ENCODE data around the gene LAMB3. TPM values are rescaled to one million over a fixed set of nuclear protein-coding genes. Genes with fewer than 3 reads are reported as not detected.

Gene LAMB3
- total RNA-seq, 4 donors from 2014 or later = 2.5 to 69.9 (median 6.3) TPM

DNA sequence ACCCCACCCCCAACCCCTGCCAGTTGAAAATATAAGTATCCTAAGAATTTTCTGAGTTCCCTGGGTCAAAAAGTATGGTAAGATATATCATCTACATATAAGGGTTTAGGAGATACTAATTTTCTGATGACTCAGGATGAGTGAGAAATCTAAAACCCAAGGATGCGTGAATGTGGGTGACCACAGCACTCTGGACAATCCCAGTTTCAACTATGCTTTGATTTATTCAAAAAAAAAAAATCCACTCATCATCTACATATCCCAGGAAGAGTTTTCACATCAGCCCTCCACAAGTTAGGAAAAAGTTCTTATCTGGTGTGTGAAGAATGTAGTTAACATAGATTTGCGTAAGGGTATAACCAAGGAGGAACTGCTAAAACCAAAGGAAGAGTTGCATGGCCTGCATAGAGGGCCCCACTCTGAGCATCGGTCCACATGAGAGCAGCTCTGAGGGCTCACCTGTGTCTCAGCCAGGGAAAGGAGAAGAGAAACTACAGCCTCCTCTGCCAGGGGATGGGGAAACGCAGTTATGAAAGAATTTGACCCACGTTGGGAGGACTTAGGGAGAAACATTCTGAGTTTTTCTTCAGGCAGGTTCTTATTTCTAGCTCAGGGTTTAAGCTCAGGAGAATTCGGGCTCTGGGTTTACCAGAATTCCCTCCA, 18.8 kb downstream of the LAMB3 start:
- no peak for DNase-seq (ENCODE audit: low spot score)
- TF ChIP-seq, protein P1, sequence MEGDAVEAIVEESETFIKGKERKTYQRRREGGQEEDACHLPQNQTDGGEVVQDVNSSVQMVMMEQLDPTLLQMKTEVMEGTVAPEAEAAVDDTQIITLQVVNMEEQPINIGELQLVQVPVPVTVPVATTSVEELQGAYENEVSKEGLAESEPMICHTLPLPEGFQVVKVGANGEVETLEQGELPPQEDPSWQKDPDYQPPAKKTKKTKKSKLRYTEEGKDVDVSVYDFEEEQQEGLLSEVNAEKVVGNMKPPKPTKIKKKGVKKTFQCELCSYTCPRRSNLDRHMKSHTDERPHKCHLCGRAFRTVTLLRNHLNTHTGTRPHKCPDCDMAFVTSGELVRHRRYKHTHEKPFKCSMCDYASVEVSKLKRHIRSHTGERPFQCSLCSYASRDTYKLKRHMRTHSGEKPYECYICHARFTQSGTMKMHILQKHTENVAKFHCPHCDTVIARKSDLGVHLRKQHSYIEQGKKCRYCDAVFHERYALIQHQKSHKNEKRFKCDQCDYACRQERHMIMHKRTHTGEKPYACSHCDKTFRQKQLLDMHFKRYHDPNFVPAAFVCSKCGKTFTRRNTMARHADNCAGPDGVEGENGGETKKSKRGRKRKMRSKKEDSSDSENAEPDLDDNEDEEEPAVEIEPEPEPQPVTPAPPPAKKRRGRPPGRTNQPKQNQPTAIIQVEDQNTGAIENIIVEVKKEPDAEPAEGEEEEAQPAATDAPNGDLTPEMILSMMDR (IDR thresholded peaks at IDR 0.05) = no peak
- no peak for ATAC-seq (ENCODE audit: low FRiP score)

DNA sequence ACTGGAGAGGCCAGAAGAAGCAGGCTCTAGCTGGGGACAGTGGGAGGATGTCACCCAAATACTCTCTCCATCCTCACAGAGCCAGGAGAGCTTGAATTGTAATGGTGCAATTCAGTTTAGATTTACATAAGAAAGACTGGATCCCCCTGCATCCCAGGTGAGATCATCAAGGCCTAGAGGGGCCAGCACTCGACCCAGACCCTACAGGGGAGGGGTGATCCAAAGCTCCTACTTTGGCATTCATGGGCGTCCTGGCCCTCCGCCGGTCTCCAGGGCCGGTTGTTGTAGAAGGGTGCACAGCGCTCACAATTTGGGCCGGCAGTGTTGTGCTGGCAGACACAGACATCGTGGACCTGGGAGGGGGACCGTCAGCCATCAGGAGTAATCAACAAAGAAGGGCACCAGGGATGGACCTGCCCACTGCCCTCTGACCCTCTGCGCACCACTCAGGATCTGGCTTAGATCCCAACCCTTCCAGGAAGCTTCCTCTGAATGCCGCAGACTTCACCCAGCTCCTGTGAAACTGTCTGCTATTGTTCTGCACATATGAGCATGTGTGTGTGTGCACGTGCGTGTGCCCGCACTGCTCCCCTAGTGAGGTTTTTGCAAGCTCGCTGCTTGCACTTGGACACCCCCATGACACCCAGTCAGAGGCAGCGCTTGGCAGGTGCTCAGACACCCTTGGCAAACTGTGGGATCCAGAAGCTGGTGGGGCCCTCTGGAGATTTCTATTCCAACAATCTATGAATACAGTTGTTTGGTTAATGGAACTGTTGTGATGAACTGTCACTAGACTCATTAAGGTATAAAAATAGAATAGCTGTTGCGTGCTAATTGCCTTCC, 21.6 kb downstream of the LAMB3 start:
- no peak for ATAC-seq (ENCODE audit: low FRiP score)
- DNase-seq (ENCODE audit: low spot score) = no peak
- TF ChIP-seq, protein P1 (IDR thresholded peaks at IDR 0.05) = no peak

DNA sequence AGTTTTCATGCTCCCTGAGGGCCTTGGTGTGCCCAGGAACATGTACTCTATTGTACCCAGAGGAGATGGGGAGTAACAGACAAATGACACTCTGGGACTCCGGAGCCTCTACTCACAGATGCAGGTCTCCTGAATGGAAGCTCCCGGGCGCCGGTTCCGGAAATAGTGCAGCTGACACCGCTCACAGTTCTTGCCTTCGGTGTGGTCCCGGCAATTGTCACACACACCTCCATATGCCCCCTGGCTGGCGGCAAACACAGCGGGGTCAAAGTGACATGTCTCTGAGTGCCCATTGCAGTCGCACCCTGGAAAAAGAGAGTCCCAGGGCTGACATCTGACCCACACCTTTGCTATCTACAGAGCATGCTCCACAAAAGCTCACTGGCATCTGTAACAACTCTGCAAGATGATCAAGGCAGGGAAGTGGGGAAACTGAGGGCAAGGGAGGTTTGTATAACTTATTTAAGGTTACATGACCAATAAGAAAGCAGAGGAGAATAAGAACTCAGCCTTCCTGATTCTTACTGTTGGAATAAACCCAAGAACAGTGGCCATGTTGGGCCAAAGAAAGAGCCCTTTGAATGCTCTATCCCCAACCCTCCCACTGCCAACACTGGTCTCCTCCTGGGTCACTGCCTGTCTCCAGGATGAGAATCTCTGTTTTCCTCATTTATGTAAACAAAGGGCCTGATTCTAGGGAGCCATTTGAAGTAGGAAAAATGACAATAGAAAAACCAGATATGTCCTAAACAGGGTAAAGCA, 22.4 kb downstream of the LAMB3 start:
- DNase-seq (ENCODE audit: low spot score) = no peak
- no peak for ATAC-seq (ENCODE audit: low FRiP score)
- TF ChIP-seq, protein P1 (IDR thresholded peaks at IDR 0.05) = no peak

DNA sequence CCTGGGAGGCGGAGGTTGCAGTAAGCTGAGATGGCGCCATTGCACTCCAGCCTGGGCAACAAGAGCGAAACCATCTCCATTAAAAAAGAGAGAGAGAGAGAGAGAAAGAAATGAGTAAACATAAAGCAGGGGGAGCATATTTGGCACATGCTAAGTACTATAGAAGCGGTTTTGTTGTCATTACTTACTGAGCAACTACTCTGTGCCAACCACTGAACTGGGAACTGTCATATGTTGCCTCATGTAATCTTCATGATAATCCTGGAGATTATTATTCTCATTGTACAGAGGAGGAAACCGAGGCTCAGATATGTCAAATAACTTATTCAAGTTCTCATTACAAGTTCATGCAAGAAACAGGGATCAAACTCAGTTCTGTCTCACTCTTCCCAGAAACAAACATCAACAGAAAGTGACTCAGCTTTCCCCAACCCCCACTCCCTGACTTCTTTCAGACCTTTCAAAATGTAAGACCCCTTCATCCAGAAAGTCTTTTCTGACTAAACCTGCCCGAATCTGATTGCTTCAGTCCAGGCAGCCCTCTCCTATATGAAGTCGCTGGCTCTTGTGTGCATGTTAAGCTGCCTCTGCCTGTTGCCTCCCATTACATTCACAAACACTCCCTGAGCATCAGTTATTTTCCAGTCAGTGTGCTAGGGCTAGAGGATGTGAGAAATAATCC, 23.5 kb downstream of the LAMB3 start:
- ATAC-seq (ENCODE audit: low FRiP score) (no peak), DNase-seq (ENCODE audit: low spot score) (no peak)
- TF ChIP-seq, protein P1 (IDR thresholded peaks at IDR 0.05) = no peak

DNA sequence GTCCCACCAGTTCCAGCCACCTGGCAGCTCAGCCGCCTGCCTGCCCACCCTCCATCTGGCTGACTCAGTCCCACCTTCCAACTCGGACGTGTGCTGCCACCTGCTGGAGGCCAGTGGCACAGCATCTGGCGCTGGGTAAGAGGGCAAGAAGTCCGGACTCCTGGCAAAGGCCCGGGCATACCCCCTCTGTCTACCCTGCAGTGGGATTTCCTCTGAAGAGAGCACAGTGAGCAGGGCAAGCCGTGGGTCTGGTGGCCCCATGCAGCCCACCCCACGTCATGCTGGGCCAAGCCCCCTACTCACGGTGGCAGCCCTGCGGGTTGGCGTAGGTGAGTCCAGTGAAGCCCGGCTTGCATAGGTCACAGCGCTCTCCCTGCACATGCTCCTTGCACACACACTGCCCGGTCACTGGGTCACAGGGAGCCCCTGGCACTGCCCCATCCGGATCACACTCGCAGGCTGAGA, 24.5 kb downstream of the LAMB3 start:
- peak; percentile 84 for DNase-seq (ENCODE audit: low spot score)
- peak; percentile 70 for ATAC-seq (ENCODE audit: low FRiP score)
- TF ChIP-seq, protein P1 (IDR thresholded peaks at IDR 0.05) = peak in 2 of 3 donors; percentile 44 to 49

DNA sequence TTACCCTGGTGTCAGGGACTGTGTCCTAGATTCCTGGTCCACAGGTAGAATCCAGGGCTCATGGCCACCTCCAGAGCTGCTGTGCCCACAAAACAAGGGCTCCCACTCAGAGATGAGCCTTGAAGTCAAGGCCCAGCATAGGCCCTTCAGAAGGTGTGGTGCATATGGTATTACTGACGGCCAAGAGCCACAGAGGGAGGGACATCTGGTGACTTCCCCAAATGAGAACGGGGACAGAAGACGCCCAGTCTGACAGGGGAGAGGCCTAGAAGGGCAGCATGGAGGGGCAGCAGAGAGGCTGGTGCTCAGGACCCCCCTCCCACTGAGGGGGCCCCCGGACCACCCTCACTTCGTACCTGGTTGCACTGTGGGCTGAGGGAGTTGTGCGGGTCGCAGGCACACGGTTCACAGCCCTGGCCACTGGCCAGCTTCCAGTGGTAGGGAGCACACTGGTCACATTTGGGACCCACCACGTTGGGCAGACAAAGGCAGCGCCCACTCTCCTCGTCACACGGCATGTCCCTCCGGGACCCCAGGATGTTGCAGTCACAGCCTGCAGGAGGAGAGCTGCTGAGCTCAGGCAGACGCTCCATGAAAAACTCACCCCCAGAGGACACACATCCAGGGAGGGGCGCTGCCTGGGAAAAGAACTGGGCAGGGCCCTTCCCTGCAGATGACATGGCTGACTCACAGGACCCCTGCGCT, 25.0 kb downstream of the LAMB3 start:
- TF ChIP-seq, protein P1 (IDR thresholded peaks at IDR 0.05) = no peak
- DNase-seq (ENCODE audit: low spot score) (no peak), ATAC-seq (ENCODE audit: low FRiP score) (no peak)

Measured in omental fat pad (tissue), 4 donors.